ENCODE measurements around the gene C6orf132. TPM values are rescaled to one million over a fixed set of nuclear protein-coding genes. Genes with fewer than 3 reads are reported as not detected.

C6orf132 gene
- total and polyA plus RNA-seq, 10 of the 15 experiments (the other 5 are each of a cell fraction or from before 2014, with no cell fraction given) = 0.04 to 0.05 TPM; not detected in 8

GRCh38 chr6:42103753-42104094 is 38.7 kb downstream of the C6orf132 start (continued):
- TF ChIP-seq E4F1 (IDR thresholded peaks at IDR 0.05; ENCODE audit: borderline replicate concordance, partially characterized antibody) (no peak), FOXK2 (IDR thresholded peaks at IDR 0.05) (no peak), MXI1 (IDR thresholded peaks at IDR 0.05; ENCODE audit: low read depth, low read length) (no peak), NRF1 (conservative IDR thresholded peaks at IDR 0.05; ENCODE audit: low read depth, low read length) (no peak), RBBP5 (conservative IDR thresholded peaks at IDR 0.05) (no peak)
- TF ChIP-seq, protein P1, sequence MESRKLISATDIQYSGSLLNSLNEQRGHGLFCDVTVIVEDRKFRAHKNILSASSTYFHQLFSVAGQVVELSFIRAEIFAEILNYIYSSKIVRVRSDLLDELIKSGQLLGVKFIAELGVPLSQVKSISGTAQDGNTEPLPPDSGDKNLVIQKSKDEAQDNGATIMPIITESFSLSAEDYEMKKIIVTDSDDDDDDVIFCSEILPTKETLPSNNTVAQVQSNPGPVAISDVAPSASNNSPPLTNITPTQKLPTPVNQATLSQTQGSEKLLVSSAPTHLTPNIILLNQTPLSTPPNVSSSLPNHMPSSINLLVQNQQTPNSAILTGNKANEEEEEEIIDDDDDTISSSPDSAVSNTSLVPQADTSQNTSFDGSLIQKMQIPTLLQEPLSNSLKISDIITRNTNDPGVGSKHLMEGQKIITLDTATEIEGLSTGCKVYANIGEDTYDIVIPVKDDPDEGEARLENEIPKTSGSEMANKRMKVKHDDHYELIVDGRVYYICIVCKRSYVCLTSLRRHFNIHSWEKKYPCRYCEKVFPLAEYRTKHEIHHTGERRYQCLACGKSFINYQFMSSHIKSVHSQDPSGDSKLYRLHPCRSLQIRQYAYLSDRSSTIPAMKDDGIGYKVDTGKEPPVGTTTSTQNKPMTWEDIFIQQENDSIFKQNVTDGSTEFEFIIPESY (IDR thresholded peaks at IDR 0.05) = no peak

DNA sequence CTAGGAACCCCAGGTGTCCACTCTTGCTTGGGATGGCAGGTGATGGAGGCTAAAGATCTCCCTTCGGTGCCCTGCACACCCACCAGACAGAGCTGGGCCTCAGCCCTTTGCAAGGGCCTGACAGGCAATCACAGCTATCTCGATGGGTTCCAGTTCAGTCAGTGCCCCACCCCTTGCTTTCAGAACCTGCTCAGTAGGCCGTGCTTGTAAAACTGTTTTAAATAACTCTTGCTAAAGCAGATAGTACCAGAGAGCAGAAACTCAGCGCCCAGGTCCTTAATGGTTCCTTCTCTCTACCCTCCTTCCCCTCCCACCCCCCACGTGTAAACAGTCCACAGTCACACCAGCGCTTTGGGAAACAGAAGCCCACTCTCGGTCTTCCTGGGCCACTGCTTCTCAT is 39.2 kb downstream of the C6orf132 start:
- intact Hi-C loops (cut with micrococcal nuclease; ENCODE audit: unreplicated experiment) = no loop called here
- H3K4me1 ChIP-seq (ENCODE audit: control insufficient read depth, insufficient read depth, low read length) = no peaks in the 10 kb centered on the region
- H3K27me3 ChIP-seq (replicated peaks in 1 of 2; ENCODE audit: control insufficient read depth in 2 of 2, insufficient read depth in 2 of 2, low read length in 1 of 2) = peaks cover 0 to 3% of the 10 kb centered on the region in 2 experiments; a peak in 1 of 4 replicates
- H3K36me3 ChIP-seq (ENCODE audit: control insufficient read depth in 2 of 2, insufficient read depth in 2 of 2, low read length in 1 of 2) = no peaks in the 10 kb centered on the region
- H3K4me2 ChIP-seq (ENCODE audit: control insufficient read depth, insufficient read depth) = no peak overlapping the region
- ChIA-PET RAD21 (ENCODE audit: unreplicated experiment) (interaction anchor here (2.1 to 2.4 kb wide), 3 partner anchors 58 to 112 kb away, joined by 7 to 11 read pairs (median 9); no protein-coding TSS in a partner anchor), CTCF (interaction anchor here (0.9 to 2.9 kb wide), 21 partner anchors 8 to 444 kb away, joined by 3 to 21 read pairs (median 6); partner anchors contain the start of gene TAF8), SMC1A (ENCODE audit: uncharacterized antibody, unreplicated experiment) (interaction anchor here (1.2 to 1.3 kb wide), 3 partner anchors 20 to 61 kb away, joined by 3 read pairs; no protein-coding TSS in a partner anchor), POLR2A (no interaction called here)
- FAIRE-seq = no peak
- H3K79me2 ChIP-seq (ENCODE audit: control insufficient read depth, insufficient read depth, low read length) = no peaks in the 10 kb centered on the region
- no TSS peak for BruUV-seq (replicated peaks)
- H4K20me1 ChIP-seq (ENCODE audit: control insufficient read depth, insufficient read depth) = no peaks in the 10 kb centered on the region
- H3K27ac ChIP-seq (ENCODE audit: control insufficient read depth, insufficient read depth) = no peak overlapping the region
- WGBS (ENCODE audit: insufficient coverage, insufficient replicate concordance, low lambda C conversion rate, missing lambda C conversion rate) = 67% methylated on average over 7 of the region's 7 CpGs
- H3K9me3 ChIP-seq (replicated peaks; ENCODE audit: control insufficient read depth, insufficient read depth, low read length) = no peaks in the 10 kb centered on the region
- in situ Hi-C loops (cut with MboI) = no loop called here
- H3K4me3 ChIP-seq = no peak overlapping the region
- no peak overlapping the region for H3K9ac ChIP-seq (ENCODE audit: control insufficient read depth, insufficient read depth, low read length)
- no peak for DNase-seq (ENCODE audit: low read depth, low spot score)
- no peak overlapping the region for H2AFZ ChIP-seq (ENCODE audit: control insufficient read depth, low read depth, low read length)
- ATAC-seq = no peak
- TF ChIP-seq JUND (IDR thresholded peaks at IDR 0.05; ENCODE audit: low read depth, low read length) = no peak
- TF ChIP-seq CHD1 (IDR thresholded peaks at IDR 0.05; ENCODE audit: low read depth, low read length) = no peak
- TF ChIP-seq RUNX3 (IDR thresholded peaks at IDR 0.05; ENCODE audit: low read length) = no peak
- no peak for TF ChIP-seq EED (IDR thresholded peaks at IDR 0.05; ENCODE audit: low read depth)
- TF ChIP-seq SUPT20H (IDR thresholded peaks at IDR 0.05; ENCODE audit: borderline replicate concordance, control insufficient read depth, low read depth, low read length) = no peak
- no peak for TF ChIP-seq SMAD5 (IDR thresholded peaks at IDR 0.05; ENCODE audit: low read depth)
- no peak for TF ChIP-seq CBX3 (IDR thresholded peaks at IDR 0.05; ENCODE audit: borderline replicate concordance, low read depth)
- TF ChIP-seq PAX8 (IDR thresholded peaks at IDR 0.05) = no peak
- TF ChIP-seq CUX1 (IDR thresholded peaks at IDR 0.05; ENCODE audit: insufficient replicate concordance, low read depth, low read length) = no peak

Measured in GM12878 (cell line).